HG02885 (cell line): ENCODE results near the gene WSB2.
"Not testable (repeated sequence)": the region's sequence is repeated elsewhere in the genome, so short reads cannot be mapped to it uniquely, and the experiment has no call there.

Experiments
- ATAC-seq: cut with Tn5 transposase; IDR thresholded peaks from one replicate; pipeline ENCODE4 v1.9.1; 2021; ENCODE audit warnings: mild to moderate bottlenecking; ENCODE audit not compliant: unreplicated experiment, poor library complexity

The WSB2 gene

GRCh38 chr12:118061011-118061872 lies at the start of gene WSB2:
TSS of gene WSB2 (minus strand) at chr12:118061179. CDS start at chr12:118061048, 131 bp downstream.
- ATAC-seq: peak; percentile 56

GRCh38 chr12:118109088-118109487 lies 48.1 kb upstream of the WSB2 start:
- ATAC-seq: no peak

- no peak for ATAC-seq
Observed at GRCh38 chr12:118107694-118108093, 46.7 kb upstream of the WSB2 start.

- no peak for ATAC-seq
Observed at GRCh38 chr12:118107011-118107410, 46.0 kb upstream of the WSB2 start.

- ATAC-seq: peak; percentile 55
Observed at GRCh38 chr12:118103601-118104382, 42.8 kb upstream of the WSB2 start, which contains the start of gene VSIG10. TSS of gene VSIG10 (minus strand) at chr12:118104011. CDS start at chr12:118103671, 340 bp downstream.

- ATAC-seq: peak; percentile 18
Observed at GRCh38 chr12:118103201-118103600, 42.2 kb upstream of the WSB2 start.

DNA sequence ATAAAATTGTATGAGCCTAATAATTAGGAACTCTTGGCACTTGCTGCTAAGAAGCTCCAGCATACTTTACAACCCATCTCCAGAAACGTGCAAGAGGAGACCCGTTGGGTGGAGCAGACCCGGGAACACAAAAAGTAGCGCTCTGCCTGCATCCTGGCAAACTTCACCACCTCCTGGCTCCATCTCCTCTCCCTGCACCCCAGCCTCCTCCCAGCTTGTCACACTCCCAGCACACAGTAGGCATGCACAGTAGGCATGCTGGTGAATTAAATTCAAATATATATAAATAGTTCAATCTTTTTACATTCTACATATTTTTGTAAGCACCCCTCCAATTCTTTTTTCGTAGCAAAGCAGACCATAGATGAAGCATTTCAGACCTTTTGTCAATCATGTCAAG lies 41.6 kb upstream of the WSB2 start:
- no peak for ATAC-seq

DNA sequence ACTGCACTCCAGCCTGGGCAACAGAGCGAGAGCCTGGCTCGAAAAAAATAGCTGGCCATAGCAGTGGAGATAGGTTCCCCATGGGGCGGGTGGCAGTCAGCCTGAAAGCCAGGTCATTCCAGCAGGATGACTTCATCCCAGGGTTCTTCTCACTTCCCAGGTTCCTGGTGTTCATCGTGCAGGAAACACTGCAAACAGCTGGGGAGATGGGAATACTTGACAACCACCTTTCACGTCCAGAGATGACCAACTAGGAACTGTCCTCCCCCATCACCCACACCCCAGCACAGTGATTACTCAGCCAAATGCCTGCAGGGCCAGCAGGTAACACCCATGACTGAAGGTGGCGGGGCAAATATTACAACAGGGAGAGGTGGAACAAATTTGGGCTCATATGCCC lies 41.1 kb upstream of the WSB2 start:
- no peak for ATAC-seq

DNA sequence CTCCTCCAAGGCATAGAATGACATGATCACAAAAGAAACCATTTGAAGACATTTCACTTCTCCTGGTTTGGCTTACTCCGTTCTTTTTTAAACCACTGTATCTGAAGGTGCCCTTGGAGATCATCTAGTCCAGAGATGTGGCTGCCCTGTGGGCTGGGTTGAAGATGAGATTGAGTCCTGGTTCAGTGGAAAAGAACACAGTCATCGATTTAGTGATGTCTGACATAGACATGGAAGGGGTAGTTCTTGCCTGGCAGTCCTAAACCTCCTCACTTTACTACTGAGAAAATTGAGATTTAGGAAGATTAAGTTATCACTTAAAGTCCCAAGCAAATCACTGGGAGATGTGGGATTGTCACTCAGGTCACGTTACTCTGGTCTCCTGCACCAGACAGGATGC lies 40.1 kb upstream of the WSB2 start:
- no peak for ATAC-seq

DNA sequence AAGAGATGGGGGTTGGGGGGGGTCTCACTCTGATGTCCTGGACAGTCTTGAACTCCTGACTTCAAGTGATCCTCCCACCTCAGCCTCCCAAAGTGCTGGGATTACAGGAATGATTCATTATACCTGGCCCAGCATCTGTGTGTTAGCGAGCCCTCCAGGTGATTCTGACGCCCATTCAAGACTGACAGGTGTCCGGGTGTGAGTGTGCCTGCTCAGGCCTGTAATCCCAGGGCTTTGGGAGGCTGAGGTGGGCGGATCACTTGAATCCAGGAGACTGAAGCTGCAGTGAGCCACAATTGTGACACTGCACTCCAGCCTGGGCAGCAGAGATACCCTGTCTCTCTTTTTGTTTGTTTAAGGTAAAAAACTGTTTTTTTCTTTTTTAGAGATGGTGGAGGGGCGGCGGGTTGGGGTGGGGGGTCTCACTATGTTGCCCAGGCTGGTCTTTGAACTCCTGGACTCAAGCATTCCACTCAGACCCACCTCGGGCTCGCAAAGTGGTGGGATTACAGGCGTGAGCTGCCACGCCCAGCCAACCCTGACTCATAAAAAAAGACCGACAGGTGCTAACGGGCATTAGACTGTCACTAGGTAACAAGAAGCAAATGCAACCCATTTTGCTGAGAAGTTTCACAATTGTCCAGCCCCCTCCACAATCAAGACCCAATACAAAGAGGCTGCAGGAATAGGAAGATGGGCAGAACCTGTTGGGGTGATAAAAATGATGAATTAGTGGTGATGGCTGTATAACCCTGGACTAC lies 38.1 kb upstream of the WSB2 start:
- no peak for ATAC-seq

GRCh38 chr12:118098401-118098800 lies 37.4 kb upstream of the WSB2 start:
- no peak for ATAC-seq

DNA sequence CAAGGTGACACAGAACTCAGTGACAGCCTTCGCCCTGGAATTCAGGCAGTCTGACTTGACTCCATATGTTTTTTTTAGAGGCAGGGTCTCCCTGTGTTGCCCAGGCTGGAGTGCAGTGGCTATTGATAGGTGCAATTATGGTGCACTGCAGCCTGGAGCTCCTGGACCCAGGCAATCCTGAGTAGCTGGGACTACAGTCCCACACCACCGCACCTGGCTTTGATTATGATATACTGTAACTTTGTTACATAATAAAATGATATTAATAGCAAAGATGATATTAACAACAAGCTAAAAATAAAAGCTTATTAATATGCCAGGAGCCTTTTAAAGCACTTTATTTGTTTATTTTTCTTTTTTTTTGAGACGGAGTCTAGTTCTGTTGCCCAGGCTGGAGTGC lies 33.1 kb upstream of the WSB2 start:
- no peak for ATAC-seq

- no peak for ATAC-seq
Observed at GRCh38 chr12:118089782-118090181, 28.8 kb upstream of the WSB2 start.

GRCh38 chr12:118082161-118082560 lies 21.2 kb upstream of the WSB2 start:
- no peak for ATAC-seq

DNA sequence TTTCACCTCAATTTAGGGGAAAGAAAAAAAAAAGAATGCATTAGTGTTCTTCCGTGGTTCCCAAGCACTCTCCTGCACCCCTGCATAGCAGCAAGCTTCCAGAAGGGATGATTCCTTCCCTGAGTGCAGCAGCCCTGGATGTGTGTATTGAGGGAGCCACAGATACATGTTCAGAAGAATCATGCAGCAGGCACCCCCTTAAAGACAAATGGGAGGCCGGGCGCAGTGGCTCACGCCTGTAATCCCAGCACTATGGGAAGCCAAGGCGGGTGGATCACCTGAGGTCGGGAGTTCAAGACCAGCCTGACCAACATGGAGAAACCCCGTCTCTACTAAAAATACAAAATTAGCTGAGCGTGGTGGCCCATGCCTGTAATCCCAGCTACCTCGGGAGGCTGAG lies 20.5 kb upstream of the WSB2 start:
- not testable (repeated sequence) for ATAC-seq

GRCh38 chr12:118073768-118074167 lies 12.8 kb upstream of the WSB2 start:
- ATAC-seq: peak; percentile 19

GRCh38 chr12:118070650-118071049 lies 9.7 kb upstream of the WSB2 start:
- ATAC-seq: no peak

GRCh38 chr12:118068445-118068844 lies 7.5 kb upstream of the WSB2 start:
- ATAC-seq: no peak

DNA sequence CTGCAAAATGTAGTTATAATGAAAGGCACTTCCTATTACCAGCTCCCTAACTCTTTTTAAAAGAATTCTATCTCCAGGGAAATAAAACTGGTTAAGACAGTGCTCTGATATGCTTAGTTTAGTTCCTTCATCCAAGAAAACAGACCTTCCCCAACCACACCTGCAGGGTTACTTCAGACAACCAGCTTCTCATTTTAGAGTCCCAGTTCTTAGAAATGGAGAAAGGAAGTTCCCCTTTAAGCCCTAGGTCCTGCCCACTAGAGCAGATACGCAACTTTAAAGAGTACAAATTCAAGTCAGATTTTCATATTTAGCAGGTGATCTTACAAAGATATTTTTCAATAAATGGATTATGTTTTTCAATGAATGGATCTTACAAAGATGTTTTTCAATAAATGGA lies 4.4 kb upstream of the WSB2 start:
- no peak for ATAC-seq

- peak; percentile 32 for ATAC-seq
Observed at GRCh38 chr12:118064608-118065007, 3.6 kb upstream of the WSB2 start.
